ENCODE results near the gene PRPH.

- TF ChIP-seq SUZ12 (IDR thresholded peaks at IDR 0.05) (no peak), FOXA1 (IDR thresholded peaks at IDR 0.05) (no peak), ELF4 (IDR thresholded peaks at IDR 0.05) (no peak), ARNT (IDR thresholded peaks at IDR 0.05) (no peak), FOXM1 (IDR thresholded peaks at IDR 0.05; ENCODE audit: borderline replicate concordance) (no peak), LEF1 (IDR thresholded peaks at IDR 0.05; ENCODE audit: borderline replicate concordance) (no peak), BHLHE40 (IDR thresholded peaks at IDR 0.05; ENCODE audit: borderline replicate concordance) (no peak), TARDBP (IDR thresholded peaks at IDR 0.05) (no peak), PKNOX1 (IDR thresholded peaks at IDR 0.05) (no peak)
Observed at GRCh38 chr12:49335955-49336644, 41.2 kb downstream of the PRPH start.
